ENCODE measurements around the gene WRNIP1. TPM values are rescaled to one million over a fixed set of nuclear protein-coding genes. Genes with fewer than 3 reads are reported as not detected.

WRNIP1 gene
- total RNA-seq, 4 donors from 2014 or later: 51.9 to 66.0 (median 57.3) TPM

DNA sequence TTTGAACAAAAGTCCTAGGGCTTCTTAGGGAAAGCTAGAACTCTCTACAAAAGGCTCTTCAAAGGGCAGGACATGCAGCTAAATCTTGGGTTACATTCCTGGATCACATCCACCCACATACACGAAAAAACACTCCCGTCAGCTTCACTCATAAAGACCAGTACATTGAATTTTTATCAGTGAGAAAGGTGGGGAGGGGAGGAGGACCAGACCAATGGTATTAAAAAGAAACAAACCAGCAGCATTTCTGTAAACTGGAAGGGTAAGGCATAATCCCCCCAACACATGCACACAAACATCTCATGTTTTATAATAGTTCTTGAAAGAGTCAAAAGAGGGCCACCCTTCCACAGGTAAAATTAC, 46.1 kb upstream of the WRNIP1 start:
- TF ChIP-seq, protein P1, sequence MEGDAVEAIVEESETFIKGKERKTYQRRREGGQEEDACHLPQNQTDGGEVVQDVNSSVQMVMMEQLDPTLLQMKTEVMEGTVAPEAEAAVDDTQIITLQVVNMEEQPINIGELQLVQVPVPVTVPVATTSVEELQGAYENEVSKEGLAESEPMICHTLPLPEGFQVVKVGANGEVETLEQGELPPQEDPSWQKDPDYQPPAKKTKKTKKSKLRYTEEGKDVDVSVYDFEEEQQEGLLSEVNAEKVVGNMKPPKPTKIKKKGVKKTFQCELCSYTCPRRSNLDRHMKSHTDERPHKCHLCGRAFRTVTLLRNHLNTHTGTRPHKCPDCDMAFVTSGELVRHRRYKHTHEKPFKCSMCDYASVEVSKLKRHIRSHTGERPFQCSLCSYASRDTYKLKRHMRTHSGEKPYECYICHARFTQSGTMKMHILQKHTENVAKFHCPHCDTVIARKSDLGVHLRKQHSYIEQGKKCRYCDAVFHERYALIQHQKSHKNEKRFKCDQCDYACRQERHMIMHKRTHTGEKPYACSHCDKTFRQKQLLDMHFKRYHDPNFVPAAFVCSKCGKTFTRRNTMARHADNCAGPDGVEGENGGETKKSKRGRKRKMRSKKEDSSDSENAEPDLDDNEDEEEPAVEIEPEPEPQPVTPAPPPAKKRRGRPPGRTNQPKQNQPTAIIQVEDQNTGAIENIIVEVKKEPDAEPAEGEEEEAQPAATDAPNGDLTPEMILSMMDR (IDR thresholded peaks at IDR 0.05 in 4 of 5, conservative IDR thresholded peaks at IDR 0.05 in 1 of 5): no peak
- no peaks in the 10 kb centered on the region for H3K9me3 ChIP-seq
- intact Hi-C loops (cut with DNase I; ENCODE audit: low total_unique reads): no loop called here
- no peak overlapping the region for H3K4me3 ChIP-seq
- no peak overlapping the region for H3K27ac ChIP-seq
- H3K36me3 ChIP-seq: peaks cover 0 to 18% of the 10 kb centered on the region in 2 donors
- in situ Hi-C loops (cut with MboI; ENCODE audit: low sequenced_read_pairs in 4 of 4): no loop called here
- H3K4me1 ChIP-seq: peaks cover 6% of the 10 kb centered on the region in 2 donors
- ATAC-seq (no peak), DNase-seq (no peak)
- H3K27me3 ChIP-seq: no peaks in the 10 kb centered on the region

DNA sequence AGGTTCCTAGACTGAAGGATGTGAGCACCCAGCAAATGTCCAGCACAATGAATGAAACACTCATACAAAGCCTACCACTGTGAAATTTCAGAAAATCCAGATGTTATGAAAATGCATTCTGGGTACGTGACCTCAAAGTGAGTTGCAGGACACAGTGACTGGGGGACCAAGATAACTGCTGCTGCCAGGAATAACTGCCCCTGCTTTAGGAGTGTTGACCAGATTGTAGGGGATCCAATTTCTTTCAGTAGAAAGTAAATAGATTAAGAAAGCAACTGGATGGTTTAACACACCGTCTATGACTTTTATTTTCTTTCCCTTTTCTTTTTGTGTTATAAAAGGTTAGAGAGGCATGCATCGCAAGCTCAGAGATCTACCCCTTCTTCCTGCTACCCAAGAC, 44.0 kb upstream of the WRNIP1 start:
- in situ Hi-C loops (cut with MboI; ENCODE audit: low sequenced_read_pairs in 4 of 4): no loop called here

DNA sequence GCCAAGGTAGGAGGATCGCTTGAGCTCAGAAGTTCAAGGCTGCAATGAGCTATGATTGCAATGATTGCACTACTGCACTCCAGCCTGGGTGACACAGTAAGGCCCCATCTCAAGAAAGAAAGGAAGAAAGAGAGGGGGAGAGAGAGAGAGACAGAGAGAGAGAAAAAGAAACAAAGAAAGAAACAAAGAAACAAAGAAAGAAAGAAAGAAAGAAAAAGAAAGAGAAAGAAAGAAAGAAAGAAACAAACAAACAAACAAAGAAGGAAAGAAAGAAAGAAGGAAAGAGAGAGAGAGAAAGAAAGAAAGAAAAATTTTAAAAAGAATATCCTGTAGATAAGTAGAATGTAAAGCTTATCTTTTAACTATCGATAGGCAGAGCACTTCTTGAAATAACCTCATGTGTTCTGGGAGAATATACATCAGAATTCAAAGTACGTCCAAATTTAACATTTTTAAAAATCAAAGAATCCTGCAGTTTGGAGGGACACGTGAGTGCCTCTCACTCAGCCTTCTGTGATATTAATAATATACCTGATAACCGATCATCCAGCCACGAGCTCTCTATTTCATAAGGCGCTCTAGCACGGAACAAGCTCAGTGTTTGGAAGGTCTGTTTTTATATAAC, 39.7 kb upstream of the WRNIP1 start:
- Histone ChIP-seq H3K36me3 (peaks cover 0 to 12% of the 10 kb centered on the region in 2 donors), H3K4me1 (no peaks in the 10 kb centered on the region), H3K4me3 (no peak overlapping the region), H3K9me3 (no peaks in the 10 kb centered on the region), H3K27me3 (no peaks in the 10 kb centered on the region), H3K27ac (peak overlapping the region in 1 of 4 donors; percentile 33)
- TF ChIP-seq, protein P1 (IDR thresholded peaks at IDR 0.05 in 4 of 5, conservative IDR thresholded peaks at IDR 0.05 in 1 of 5): no peak
- TF ChIP-seq POLR2A (IDR thresholded peaks at IDR 0.05): no peak
- ATAC-seq: no peak
- DNase-seq: no peak
- intact Hi-C loops (cut with DNase I; ENCODE audit: low total_unique reads): no loop called here
- in situ Hi-C loops (cut with MboI; ENCODE audit: low sequenced_read_pairs in 4 of 4): loop anchor here in 1 of 4 donors (25.0 kb wide), 1 partner anchor 1138 kb away; no protein-coding TSS in a partner anchor

More for the DNA sequence above, 44.0 kb upstream of the WRNIP1 start:
- TF ChIP-seq, protein P1 (IDR thresholded peaks at IDR 0.05 in 4 of 5, conservative IDR thresholded peaks at IDR 0.05 in 1 of 5): no peak
- TF ChIP-seq POLR2A (IDR thresholded peaks at IDR 0.05): no peak
- DNase-seq: no peak
- ATAC-seq: no peak
- Histone ChIP-seq H3K27ac (no peak overlapping the region), H3K4me3 (no peak overlapping the region), H3K9me3 (no peaks in the 10 kb centered on the region), H3K36me3 (peaks cover 0 to 18% of the 10 kb centered on the region in 2 donors), H3K27me3 (no peaks in the 10 kb centered on the region), H3K4me1 (no peaks in the 10 kb centered on the region)
- intact Hi-C loops (cut with DNase I; ENCODE audit: low total_unique reads): no loop called here

DNA sequence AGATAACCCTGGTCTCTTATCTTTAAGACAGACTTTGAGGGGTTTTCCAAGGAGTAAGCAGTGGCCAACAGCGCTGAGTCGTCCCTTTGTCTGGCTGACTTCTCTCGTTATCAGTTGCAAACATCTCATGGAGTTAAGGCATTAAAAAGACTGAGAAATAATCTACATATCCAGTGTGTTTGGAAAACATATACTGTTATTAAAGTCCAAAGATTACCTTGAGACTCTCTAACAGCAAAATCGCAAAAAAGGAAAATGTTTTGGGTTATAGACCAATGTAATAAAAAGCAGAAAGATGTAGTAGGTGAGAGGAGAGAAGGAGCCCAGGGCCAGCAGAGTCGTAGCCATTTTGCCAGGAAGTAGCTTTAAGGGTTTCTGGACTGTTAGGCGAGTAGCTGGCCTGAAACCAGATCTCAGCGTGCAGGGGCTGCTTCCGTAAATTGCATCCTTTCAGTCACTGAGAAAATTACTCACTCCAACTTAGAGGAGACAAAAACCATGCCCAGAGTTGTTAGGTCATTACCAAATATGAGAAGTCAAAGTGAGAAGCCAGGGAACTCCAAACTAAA, 39.1 kb upstream of the WRNIP1 start:
- TF ChIP-seq, protein P1 (IDR thresholded peaks at IDR 0.05 in 4 of 5, conservative IDR thresholded peaks at IDR 0.05 in 1 of 5): no peak
- TF ChIP-seq POLR2A (IDR thresholded peaks at IDR 0.05): no peak
- H3K27me3 ChIP-seq: no peaks in the 10 kb centered on the region
- H3K36me3 ChIP-seq: peaks cover 0 to 11% of the 10 kb centered on the region in 2 donors
- in situ Hi-C loops (cut with MboI; ENCODE audit: low sequenced_read_pairs in 4 of 4) (loop anchor here in 1 of 4 donors (25.0 kb wide), 1 partner anchor 1139 kb away; no protein-coding TSS in a partner anchor), intact Hi-C loops (cut with DNase I; ENCODE audit: low total_unique reads) (no loop called here)
- no peak for ATAC-seq
- peaks cover 0 to 5% of the 10 kb centered on the region in 2 donors for H3K4me1 ChIP-seq
- H3K9me3 ChIP-seq: no peaks in the 10 kb centered on the region
- H3K4me3 ChIP-seq: no peak overlapping the region
- H3K27ac ChIP-seq: no peak overlapping the region
- DNase-seq: no peak

Data from gastrocnemius medialis (tissue), 4 donors.